BLaER1 (cell line): ENCODE measurements around the gene GLIS1.

Experiments used
- H3K27ac ChIP-seq: shearing (Covaris generic); formaldehyde crosslinking; 2 replicates; pipeline ENCODE4 v1.8.1; 2022
- H3K27me3 ChIP-seq: shearing (Covaris generic); formaldehyde crosslinking; 2 replicates; pipeline ENCODE4 v1.8.1; 2022
- H3K36me3 ChIP-seq: shearing (Covaris generic); formaldehyde crosslinking; 2 replicates; pipeline ENCODE4 v1.8.1; 2022
- H3K4me1 ChIP-seq: shearing (Covaris generic); formaldehyde crosslinking; 2 replicates; pipeline ENCODE4 v1.8.1; 2022
- H3K4me2 ChIP-seq: shearing (Covaris generic); formaldehyde crosslinking; 2 replicates; pipeline ENCODE4 v1.8.1; 2022
- H3K4me3 ChIP-seq: shearing (Covaris generic); formaldehyde crosslinking; 2 replicates; pipeline ENCODE4 v1.8.1; 2022
- H3K9ac ChIP-seq: shearing (Covaris generic); formaldehyde crosslinking; 2 replicates; pipeline ENCODE4 v1.8.1; 2022
- H3K9me3 ChIP-seq: shearing (Covaris generic); formaldehyde crosslinking; 2 replicates; pipeline ENCODE4 v1.8.1; 2022
- H4K20me1 ChIP-seq: shearing (Covaris generic); formaldehyde crosslinking; 2 replicates; pipeline ENCODE4 v1.8.1; 2022
- Cebpa-rat ChIP-seq: shearing (Covaris generic); IDR thresholded peaks from 2 replicates; pipeline ENCODE4 v1.8.1; 2022

GLIS1 gene

DNA sequence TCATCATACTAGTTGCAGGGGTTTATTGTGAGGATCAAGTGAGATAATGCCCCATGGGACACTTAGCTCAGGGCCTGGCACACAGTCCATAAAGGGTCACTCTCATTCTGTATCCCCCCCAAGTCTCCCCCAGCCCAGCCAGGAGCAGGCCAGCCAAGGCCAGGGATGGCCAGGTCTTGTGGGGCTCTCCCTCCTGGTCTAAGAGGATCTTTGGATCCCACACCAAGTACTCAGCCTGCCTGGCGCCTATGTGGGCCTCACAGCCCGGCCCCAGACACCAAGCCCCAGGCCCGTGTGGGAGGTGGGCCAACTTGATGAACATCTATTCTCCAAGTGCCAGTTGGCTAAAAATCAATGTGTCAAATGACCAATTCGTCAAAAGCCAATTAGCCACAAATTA, 117.8 kb downstream of the GLIS1 start:
- no peaks in the 10 kb centered on the region for H3K9me3 ChIP-seq
- H3K4me2 ChIP-seq: no peak overlapping the region
- no peaks in the 10 kb centered on the region for H4K20me1 ChIP-seq
- 0 out of 2 replicates have a peak, but pooled peaks cover 4% of the 10 kb centered on the region for H3K4me1 ChIP-seq
- no peaks in the 10 kb centered on the region for H3K27me3 ChIP-seq
- H3K4me3 ChIP-seq: no peak overlapping the region
- TF ChIP-seq Cebpa-rat: no peak
- no peak overlapping the region for H3K27ac ChIP-seq
- no peak overlapping the region for H3K9ac ChIP-seq
- no peaks in the 10 kb centered on the region for H3K36me3 ChIP-seq

DNA sequence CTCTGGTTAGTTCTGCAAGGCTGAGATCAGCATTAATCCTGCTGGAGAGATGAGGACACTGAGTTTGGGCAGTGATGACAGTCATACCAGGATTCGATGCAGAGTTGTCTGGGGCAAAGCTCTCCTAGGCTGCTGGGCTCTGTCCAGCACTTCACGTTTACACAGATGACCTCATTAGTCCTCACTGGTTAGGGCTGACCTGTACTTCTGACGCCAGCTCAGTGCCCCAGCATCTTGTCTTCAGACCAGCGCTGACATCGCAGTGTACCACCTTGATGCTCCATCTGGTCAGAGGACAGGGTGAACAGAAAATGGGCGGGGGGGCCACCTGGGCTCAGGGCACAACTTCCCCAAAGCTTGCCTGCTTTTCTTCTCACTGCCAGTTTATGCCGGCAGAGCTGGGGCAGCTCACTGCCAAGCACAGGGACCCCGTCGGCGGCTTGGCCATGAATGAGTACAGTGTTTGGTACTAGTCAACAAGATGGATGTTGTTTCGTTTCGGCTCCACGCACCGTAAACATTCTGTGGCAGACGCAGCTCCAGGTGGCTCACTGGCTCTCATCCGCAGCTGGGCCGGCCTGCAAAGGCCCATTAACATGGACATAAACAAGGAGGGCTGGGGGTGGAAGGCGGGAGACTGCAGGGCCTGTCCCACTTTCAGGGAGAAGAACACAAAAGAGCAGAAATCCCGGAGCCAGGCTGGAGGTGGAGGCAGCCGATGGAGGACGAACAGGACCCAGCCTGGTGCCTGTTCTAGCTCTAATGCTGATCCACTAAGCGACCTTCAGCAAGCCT, 118.7 kb downstream of the GLIS1 start:
- Histone ChIP-seq H3K9ac (no peak overlapping the region), H3K9me3 (no peaks in the 10 kb centered on the region), H3K36me3 (no peaks in the 10 kb centered on the region), H3K27me3 (no peaks in the 10 kb centered on the region), H3K27ac (no peak overlapping the region), H3K4me2 (no peak overlapping the region), H3K4me3 (no peak overlapping the region), H4K20me1 (no peaks in the 10 kb centered on the region), H3K4me1 (no peaks in the 10 kb centered on the region)
- TF ChIP-seq Cebpa-rat: no peak

DNA sequence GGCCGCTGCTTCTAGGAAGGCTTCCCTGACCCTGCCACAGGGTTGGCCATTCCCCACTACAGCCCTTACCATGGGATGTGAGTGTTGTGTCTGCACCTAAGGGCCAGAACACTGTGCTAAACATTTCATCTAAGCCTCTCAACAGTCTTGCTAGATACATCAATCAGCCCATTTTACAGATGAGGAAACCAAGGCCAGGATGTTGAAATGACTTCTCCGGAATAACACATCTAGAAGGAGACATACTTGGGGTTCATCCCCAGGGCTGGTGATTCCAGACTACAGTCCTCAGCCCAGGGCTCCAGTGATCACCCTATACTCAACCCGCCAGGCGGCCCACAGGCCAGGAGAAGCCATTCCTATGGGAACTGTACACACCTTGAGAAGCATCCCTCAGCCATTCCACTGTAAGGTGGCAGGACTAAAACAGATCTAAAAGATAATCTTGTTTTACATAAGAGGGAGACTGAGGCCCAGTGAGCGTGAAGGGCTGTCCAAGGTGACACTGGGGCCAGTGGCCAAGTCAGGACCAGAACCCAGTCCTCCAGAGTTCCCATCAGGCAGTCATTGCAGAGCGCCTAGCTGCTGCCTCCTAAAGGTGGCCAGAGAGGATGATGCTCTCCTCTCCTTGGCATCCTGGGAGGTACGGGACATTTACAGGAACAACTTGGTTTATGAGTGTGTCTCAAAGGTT, 119.5 kb downstream of the GLIS1 start:
- H3K36me3 ChIP-seq: no peaks in the 10 kb centered on the region
- no peak overlapping the region for H3K9ac ChIP-seq
- H3K27ac ChIP-seq: no peak overlapping the region
- H3K9me3 ChIP-seq: no peaks in the 10 kb centered on the region
- H3K4me1 ChIP-seq: no peaks in the 10 kb centered on the region
- TF ChIP-seq Cebpa-rat: no peak
- H3K4me3 ChIP-seq: no peak overlapping the region
- no peaks in the 10 kb centered on the region for H4K20me1 ChIP-seq
- H3K27me3 ChIP-seq: no peaks in the 10 kb centered on the region
- no peak overlapping the region for H3K4me2 ChIP-seq

DNA sequence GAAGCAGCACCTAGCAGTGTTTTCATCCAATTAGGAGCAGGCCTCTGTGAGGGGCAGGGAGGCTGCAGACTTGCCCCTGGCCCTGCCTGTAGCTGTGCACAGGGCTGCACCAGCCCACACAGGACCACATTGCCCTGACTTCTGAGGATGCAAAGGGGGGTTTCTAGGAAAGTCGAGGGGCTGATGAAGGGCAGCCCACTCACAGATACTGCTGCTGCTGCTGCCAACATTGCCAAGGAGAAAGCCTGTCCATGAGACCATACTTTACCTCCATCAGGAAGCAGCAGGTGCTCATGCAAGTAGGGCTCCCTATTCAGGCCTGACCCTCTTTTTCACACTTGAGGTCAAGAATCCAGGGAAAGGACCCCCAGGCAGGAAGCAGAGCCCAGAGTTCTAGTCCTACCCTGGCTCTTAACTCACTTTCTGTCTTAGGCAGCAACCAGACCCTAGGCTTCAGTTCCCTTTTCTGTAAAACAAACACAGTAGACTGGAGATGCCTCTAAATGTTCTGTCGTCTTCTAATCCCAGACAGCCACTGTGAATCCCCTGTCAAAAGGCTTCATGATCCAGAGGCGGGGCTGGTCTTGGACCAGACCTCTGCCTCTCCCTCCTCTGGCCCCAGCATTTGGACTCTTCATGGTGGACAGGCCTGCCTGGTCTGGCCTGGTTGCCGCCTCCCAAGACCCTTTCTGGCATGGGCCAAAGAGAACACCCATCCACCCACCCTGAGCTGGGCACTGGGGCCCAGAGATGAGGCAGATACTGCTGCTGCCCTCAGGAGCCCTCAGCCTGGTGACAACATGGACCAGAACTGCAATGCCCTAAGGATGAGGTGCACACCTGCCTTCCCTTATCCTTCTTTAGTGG, 120.2 kb downstream of the GLIS1 start:
- TF ChIP-seq Cebpa-rat: no peak
- Histone ChIP-seq H3K4me3 (no peak overlapping the region), H3K9me3 (no peaks in the 10 kb centered on the region), H3K27me3 (no peaks in the 10 kb centered on the region), H3K9ac (no peak overlapping the region), H3K4me2 (no peak overlapping the region), H3K36me3 (no peaks in the 10 kb centered on the region), H3K4me1 (no peaks in the 10 kb centered on the region), H4K20me1 (no peaks in the 10 kb centered on the region), H3K27ac (no peak overlapping the region)

DNA sequence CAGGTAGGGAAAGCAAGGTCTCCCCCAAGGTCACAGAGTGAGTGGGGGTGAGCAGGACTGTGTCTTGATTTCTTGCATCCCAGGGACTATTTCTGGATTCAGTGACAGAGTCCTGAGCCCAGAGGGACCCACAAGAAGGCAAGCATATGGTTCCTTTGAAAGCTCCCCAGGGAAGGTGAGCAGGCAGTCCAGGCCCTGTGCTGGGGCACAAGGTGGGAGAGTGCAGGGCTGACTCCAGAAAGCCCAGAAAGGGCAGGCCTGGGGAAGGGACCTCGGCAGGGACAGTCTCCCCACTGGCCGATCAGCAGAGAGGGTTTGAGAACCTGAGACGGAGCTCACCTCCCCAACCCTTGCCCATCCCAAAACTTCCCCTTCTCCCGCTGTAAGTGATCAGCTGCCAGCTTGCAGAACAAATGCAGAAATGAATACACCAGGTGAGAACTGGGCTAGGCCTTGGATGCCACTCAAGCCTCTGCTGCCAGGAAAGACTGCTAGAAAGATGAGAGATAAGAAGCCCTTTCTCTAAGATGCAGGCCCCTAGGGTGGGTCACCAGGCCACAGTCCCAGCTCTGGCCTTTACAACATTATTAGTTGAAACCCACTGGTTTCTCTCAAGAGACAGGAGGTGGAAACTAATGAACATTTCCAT, 121.0 kb downstream of the GLIS1 start:
- no peak for TF ChIP-seq Cebpa-rat
- Histone ChIP-seq H3K4me1 (no peaks in the 10 kb centered on the region), H3K4me3 (no peak overlapping the region), H3K27me3 (no peaks in the 10 kb centered on the region), H3K9me3 (no peaks in the 10 kb centered on the region), H3K4me2 (no peak overlapping the region), H4K20me1 (no peaks in the 10 kb centered on the region), H3K36me3 (no peaks in the 10 kb centered on the region), H3K27ac (no peak overlapping the region), H3K9ac (no peak overlapping the region)

DNA sequence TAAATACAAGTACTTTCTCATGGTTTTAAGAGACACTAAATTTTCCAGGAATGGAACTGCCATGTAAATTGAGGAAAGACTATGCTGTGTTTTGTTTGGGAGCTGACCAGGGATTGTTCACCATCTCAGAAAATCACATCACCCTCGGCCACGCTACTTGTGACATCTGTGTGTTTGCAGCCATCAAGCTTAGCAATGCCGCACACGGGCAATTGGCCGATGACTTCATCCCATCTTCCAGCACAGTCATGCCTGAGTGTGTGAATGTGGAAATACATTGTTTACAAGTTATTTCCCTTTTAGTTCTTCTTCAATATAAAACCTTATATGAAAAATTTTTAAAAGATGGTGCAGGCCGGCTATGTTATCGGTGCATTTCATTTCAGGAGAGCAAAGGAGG, 121.6 kb downstream of the GLIS1 start:
- Histone ChIP-seq H3K27me3 (no peaks in the 10 kb centered on the region), H3K4me2 (no peak overlapping the region), H3K4me3 (no peak overlapping the region), H3K9me3 (no peaks in the 10 kb centered on the region), H3K27ac (no peak overlapping the region), H4K20me1 (no peaks in the 10 kb centered on the region), H3K4me1 (no peaks in the 10 kb centered on the region), H3K9ac (no peak overlapping the region), H3K36me3 (no peaks in the 10 kb centered on the region)
- TF ChIP-seq Cebpa-rat: no peak

DNA sequence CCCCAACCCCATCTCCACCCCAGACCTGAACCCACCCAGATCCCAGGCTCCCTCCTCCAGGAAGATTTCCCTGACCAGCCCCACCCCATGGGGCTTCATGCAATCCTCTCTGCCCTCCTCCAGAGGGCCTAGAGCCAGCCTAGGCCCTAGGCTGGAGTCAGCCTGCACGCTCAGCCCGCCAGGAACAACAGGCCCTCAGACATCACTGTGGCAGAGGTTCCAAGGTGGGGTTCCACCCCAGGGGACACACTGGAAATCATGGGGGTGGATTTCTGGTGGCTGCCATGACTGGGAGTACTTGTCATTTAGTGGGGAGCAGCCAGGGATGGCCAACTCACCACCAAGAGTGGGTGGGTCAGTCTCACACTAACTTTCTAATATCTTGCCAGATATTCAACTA, 122.0 kb downstream of the GLIS1 start:
- Histone ChIP-seq H3K4me1 (no peaks in the 10 kb centered on the region), H3K27me3 (no peaks in the 10 kb centered on the region), H3K4me3 (no peak overlapping the region), H3K9me3 (no peaks in the 10 kb centered on the region), H3K36me3 (no peaks in the 10 kb centered on the region), H3K9ac (no peak overlapping the region), H4K20me1 (no peaks in the 10 kb centered on the region), H3K27ac (no peak overlapping the region), H3K4me2 (no peak overlapping the region)
- TF ChIP-seq Cebpa-rat: no peak

DNA sequence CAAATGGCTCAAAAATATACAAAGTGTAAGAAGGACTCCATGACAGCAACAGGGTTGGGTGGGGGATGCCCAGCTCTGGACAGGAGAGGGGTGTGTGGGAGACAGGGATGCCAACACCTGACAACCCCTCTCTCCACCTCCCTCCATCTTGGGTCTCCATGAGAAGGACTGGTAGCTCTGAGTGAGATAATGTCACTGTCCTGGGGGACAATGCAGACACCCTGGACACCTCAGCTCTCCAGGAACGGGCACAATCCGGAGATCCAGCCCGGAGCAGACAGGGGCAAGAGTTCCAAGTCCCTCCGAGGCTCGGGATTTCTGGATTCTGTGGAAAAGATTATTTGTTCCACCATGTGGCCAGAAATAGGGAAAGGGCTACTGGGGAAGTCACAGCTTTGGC, 122.5 kb downstream of the GLIS1 start:
- Histone ChIP-seq H3K4me2 (no peak overlapping the region), H3K9me3 (peaks cover under 1% of the 10 kb centered on the region; the same call in 1 of the 2 replicates), H3K36me3 (no peaks in the 10 kb centered on the region), H3K27ac (no peak overlapping the region), H3K4me1 (no peaks in the 10 kb centered on the region), H3K4me3 (no peak overlapping the region), H3K9ac (no peak overlapping the region), H3K27me3 (no peaks in the 10 kb centered on the region), H4K20me1 (no peaks in the 10 kb centered on the region)
- no peak for TF ChIP-seq Cebpa-rat

DNA sequence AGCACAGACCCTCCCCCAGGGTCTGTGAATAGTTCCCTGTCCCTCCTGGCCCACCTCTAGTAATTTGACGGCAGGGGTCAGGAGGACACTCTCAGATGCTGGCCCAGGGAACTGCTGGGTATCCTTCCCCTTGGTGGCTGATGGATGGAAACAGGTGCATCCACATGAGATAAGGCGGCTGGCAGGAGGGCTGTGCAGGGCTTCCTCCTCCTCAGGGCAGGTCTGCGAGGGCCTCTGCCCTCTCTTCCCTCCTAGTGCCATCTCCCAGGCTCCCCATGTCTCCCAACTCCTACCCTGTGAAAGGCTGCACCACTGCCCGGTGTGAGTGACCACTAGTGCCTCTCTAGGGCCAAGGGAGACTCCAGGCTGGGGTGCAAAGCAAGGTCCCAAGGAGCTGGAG, 123.9 kb downstream of the GLIS1 start:
- Histone ChIP-seq H3K36me3 (no peaks in the 10 kb centered on the region), H3K27ac (no peak overlapping the region), H4K20me1 (no peaks in the 10 kb centered on the region), H3K27me3 (no peaks in the 10 kb centered on the region), H3K9ac (no peak overlapping the region), H3K4me2 (no peak overlapping the region), H3K4me1 (no peaks in the 10 kb centered on the region), H3K9me3 (peaks cover 14% of the 10 kb centered on the region), H3K4me3 (no peak overlapping the region)
- TF ChIP-seq Cebpa-rat: no peak
